WTC11 (cell line): Measurements from ENCODE around the gene TAF13.

Source experiments
- CREB1 ChIP-seq: sonication (generic); formaldehyde crosslinking; IDR thresholded peaks from 2 replicates; pipeline ENCODE4 v1.8.0; 2023; ENCODE audit warnings: mild to moderate bottlenecking, missing genetic modification reagents
- CTCF ChIP-seq: fragments of 200-600 bp; IDR thresholded peaks from 2 replicates; pipeline ENCODE4 v1.8.0; 2022; ENCODE audit warnings: antibody characterized with exemption
- ESRRA ChIP-seq: sonication (generic); formaldehyde crosslinking; IDR thresholded peaks from 2 replicates; pipeline ENCODE4 v1.8.1; 2022; ENCODE audit warnings: mild to moderate bottlenecking, missing genetic modification reagents, borderline replicate concordance
- FOXP4 ChIP-seq: sonication (generic); formaldehyde crosslinking; IDR thresholded peaks from 2 replicates; pipeline ENCODE4 v1.8.0; 2022; ENCODE audit warnings: mild to moderate bottlenecking, missing genetic modification reagents
- IRF2 ChIP-seq: sonication (generic); formaldehyde crosslinking; IDR thresholded peaks from 2 replicates; pipeline ENCODE4 v1.8.0; 2022; ENCODE audit warnings: low read depth, missing genetic modification reagents, borderline replicate concordance
- JUN ChIP-seq: sonication (generic); formaldehyde crosslinking; IDR thresholded peaks from 2 replicates; pipeline ENCODE4 v1.8.0; 2023; ENCODE audit warnings: mild to moderate bottlenecking, missing genetic modification reagents
- TEAD4 ChIP-seq: sonication (generic); formaldehyde crosslinking; IDR thresholded peaks from 2 replicates; pipeline ENCODE4 v1.8.0; 2022; ENCODE audit warnings: mild to moderate bottlenecking, missing genetic modification reagents
- USF1 ChIP-seq: sonication (generic); formaldehyde crosslinking; IDR thresholded peaks from 2 replicates; pipeline ENCODE4 v1.8.0; 2022; ENCODE audit warnings: mild to moderate bottlenecking, missing genetic modification reagents
- ZBTB21 ChIP-seq: sonication (generic); formaldehyde crosslinking; IDR thresholded peaks from 2 replicates; pipeline ENCODE4 v1.8.1; 2023; ENCODE audit warnings: mild to moderate bottlenecking, missing genetic modification reagents, borderline replicate concordance
- TF ChIP-seq, protein P1 (sequence below): sonication (generic); formaldehyde crosslinking; IDR thresholded peaks from 2 replicates; pipeline ENCODE4 v1.8.1; 2023; ENCODE audit warnings: mild to moderate bottlenecking, moderate library complexity, missing genetic modification reagents
- TF ChIP-seq, protein P2 (sequence below): sonication (generic); formaldehyde crosslinking; IDR thresholded peaks from 2 replicates; pipeline ENCODE4 v1.8.1; 2022; ENCODE audit warnings: mild to moderate bottlenecking, missing genetic modification reagents, moderate library complexity, borderline replicate concordance

DNA sequence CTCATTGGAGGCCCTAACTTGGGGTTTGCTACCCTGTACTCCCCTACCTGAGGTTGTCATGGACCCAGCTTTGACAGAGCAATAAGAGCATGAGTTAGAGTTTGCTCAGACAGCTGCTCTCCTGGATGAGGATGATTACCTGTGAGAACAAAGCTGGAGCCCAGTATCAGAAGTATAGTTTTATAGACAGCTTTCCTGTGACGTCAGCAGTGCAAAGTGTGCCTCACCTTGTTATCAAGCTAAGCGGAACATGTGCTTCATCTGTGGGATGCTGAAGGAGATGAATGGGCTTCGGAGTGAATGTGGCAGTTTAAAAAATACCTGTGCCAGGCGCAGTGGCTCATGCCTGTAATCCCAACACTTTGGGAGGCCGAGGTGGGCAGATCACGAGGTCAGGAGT, 28.5 kb downstream of the TAF13 start:
- TF ChIP-seq CTCF (no peak), IRF2 (CRISPR knock-in tag) (no peak), TEAD4 (CRISPR knock-in tag) (no peak), USF1 (CRISPR knock-in tag) (no peak), ZBTB21 (CRISPR knock-in tag) (no peak), ESRRA (CRISPR knock-in tag) (no peak), JUN (CRISPR knock-in tag) (no peak), CREB1 (no peak), FOXP4 (CRISPR knock-in tag) (no peak)
- TF ChIP-seq, protein P1, sequence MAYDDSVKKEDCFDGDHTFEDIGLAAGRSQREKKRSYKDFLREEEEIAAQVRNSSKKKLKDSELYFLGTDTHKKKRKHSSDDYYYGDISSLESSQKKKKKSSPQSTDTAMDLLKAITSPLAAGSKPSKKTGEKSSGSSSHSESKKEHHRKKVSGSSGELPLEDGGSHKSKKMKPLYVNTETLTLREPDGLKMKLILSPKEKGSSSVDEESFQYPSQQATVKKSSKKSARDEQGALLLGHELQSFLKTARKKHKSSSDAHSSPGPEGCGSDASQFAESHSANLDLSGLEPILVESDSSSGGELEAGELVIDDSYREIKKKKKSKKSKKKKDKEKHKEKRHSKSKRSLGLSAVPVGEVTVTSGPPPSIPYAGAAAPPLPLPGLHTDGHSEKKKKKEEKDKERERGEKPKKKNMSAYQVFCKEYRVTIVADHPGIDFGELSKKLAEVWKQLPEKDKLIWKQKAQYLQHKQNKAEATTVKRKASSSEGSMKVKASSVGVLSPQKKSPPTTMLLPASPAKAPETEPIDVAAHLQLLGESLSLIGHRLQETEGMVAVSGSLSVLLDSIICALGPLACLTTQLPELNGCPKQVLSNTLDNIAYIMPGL = no peak
- TF ChIP-seq, protein P2, sequence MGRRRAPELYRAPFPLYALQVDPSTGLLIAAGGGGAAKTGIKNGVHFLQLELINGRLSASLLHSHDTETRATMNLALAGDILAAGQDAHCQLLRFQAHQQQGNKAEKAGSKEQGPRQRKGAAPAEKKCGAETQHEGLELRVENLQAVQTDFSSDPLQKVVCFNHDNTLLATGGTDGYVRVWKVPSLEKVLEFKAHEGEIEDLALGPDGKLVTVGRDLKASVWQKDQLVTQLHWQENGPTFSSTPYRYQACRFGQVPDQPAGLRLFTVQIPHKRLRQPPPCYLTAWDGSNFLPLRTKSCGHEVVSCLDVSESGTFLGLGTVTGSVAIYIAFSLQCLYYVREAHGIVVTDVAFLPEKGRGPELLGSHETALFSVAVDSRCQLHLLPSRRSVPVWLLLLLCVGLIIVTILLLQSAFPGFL (CRISPR knock-in tag) = no peak
